ENCODE data around the gene FRMPD2.

Gene FRMPD2

GRCh38 chr10:48274636-48275035 lies at the start of gene FRMPD2:
Gene FRMPD2 (minus strand): TSS chr10:48274696. CDS start chr10:48274567, 129 bp downstream.
- no peak for DNase-seq

DNA sequence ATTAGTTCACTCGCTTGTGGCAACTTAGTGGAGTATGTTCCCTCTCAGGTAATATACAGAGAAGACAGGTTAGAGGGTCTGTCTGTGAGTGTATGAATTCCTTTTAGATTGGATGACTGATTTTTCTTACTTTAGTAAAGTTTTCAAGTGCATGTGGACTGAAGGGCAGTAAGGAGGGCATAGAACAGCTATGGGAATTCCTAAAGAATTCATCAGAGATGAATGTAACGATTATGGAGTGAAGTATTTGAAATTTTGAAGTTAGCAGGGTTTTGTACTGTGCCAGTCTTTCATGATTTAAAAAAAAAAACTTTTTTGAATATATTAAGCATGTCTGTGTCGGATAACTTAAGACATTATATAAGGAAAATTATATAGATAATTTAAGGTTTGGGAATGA lies 47.5 kb upstream of the FRMPD2 start:
- DNase-seq: no peak

DNA sequence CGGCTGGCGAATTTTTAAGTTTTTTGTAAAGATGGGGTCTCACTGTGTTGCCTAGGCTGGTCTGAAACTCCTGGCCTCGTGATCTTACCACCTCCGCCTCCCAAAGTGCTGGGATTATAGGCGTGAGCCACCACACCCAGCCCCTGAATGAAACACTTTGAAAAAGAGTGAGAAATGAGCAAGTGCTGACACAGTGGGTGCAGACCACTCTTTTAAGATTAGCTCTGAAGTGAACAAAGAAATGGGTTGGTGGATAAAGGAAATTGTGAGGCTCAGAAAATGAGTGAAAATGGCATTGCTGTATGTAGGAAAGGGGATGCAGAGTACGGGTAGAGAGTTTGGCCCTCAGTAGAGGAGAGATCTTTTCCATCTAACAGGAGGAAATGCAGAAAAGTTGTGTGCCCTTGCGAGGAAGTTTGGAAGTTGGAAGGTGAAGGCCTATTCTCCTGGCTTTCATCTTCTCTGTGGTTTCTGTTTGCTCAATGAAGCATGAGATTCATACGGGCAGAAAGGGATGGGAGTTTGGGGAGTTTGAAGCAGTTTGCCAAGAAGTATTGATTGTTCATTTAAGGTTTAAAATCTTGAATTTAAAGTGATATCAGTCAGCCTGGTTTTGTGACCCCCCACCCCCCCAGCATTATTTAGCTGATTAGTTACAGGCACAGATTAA lies 43.0 kb upstream of the FRMPD2 start:
- DNase-seq: no peak

GRCh38 chr10:48316236-48316635 lies 41.7 kb upstream of the FRMPD2 start:
- DNase-seq: no peak

- no peak for DNase-seq
These were observed 39.6 kb upstream of the FRMPD2 start for GRCh38 chr10:48314107-48314506.

GRCh38 chr10:48309711-48310226 lies 35.3 kb upstream of the FRMPD2 start:
- no peak for DNase-seq

DNA sequence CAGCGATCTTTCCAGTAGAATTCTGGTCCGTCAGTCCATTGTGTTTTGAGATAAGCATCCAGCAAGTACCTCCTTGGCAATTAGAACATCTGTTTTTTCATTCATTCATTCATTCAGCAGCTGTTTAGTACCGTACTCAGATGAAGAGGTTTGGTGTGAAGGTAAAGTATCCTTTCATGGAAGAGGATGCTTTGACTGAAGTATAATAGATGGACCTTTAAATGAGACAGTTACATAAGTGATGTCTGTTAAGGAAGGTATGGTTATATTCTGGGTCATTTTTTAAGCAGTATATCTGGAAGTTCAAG lies 33.2 kb upstream of the FRMPD2 start:
- no peak for DNase-seq

GRCh38 chr10:48306870-48307710 lies 32.6 kb upstream of the FRMPD2 start:
- peak; percentile 67 for DNase-seq

DNA sequence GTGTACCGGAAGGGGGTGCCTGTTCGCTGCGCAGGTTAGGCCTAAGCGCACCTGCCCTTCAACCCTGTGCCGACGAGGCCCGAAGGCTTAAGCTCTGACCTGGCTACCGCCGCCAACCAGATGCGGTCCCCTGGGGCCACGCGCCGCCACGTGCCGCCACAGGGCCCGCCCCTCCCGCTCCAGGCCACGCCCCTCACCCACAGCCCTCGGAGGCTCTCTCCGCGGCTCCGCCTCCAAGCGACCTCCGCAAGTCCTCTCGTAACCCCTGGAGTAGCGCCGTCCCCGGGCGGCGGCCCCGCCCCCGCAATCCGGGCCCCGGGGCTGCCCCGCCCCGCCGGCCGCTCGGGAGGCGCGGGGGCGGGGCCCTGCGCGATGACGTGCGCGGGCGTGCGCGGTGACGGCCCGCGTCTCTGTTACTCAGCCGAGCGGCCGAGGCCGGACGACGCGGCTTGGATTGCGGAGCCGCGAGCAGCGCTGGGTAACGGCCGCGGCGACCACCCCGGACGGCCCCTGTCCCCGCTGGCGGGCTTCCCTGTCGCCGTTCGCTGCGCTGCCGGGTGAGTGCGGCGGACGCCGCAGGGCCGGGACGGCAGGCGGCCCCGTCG lies 31.9 kb upstream of the FRMPD2 start, which contains the start of gene MAPK8:
Gene MAPK8, plus strand, starts transcription at position 413 of the 605 bp plus-strand sequence. CDS start 94,984 bp downstream, outside the sequence.
- DNase-seq: peak; percentile 95

GRCh38 chr10:48305905-48306264 lies 31.4 kb upstream of the FRMPD2 start:
- no peak for DNase-seq

- DNase-seq: no peak
These were observed 28.3 kb upstream of the FRMPD2 start for GRCh38 chr10:48302515-48303476.

DNA sequence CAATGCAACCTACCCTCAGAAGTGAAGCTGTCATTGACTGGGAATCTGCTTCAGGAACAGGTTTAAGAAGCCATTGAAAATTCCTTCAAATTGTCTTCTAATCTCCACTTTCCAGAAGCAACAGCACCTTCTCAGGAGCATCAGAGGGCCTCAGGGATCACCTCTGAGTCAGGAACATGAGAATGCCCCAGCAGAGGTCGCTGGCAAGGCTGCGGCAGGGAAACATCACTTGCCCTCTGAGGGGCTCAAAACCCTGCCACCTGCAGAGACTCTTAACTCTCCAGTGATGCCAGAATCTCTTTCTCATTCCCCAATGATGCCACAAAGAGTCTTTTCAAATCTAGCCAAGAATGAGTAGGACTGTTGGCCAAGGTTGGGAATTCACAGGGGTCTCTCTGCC lies 26.1 kb upstream of the FRMPD2 start:
- no peak for DNase-seq

- DNase-seq: no peak
These were observed 25.2 kb upstream of the FRMPD2 start for GRCh38 chr10:48299692-48300091.

DNA sequence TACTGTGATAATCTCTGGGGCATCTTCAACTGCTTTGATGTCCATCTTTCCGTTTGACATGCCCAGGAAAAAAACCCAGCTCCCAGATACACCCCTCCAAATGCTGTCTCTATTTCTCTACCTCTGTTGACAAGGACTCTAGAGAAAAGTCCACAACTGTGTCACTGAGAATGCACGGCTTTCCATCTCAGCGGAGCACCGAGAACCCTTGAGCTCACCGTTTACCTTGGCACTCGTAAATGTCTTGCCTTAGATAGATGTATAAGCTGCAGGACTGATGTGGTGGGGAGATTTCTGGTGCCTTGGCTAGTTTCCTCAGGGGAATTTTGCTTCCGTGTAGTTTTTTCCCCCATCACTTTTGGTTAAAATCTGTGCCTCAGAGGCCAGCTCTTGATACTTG lies 24.6 kb upstream of the FRMPD2 start:
- no peak for DNase-seq

DNA sequence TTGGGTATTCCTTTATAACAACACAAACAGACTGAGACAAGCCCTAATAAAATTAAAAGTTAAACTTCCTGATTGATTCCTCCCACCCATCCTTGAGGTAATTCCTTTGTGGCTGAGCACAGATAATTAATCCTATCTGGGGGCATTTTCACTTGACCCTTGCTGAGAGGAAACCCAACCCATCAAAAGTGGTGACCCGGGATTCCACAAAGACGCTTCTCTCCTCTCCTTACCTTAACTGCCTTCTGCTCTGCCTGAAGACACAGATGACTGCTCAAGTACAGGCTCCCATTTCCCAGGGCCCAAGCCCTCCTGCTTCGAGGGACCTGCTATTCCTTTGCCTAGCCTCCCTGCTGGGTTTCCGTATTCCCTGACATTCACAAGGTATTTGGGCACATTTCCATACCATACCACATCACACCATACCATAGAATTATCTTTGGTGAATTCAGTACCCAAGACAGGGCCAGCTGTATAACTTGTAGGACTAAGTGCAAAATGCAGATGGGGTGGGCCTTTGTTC lies 22.1 kb upstream of the FRMPD2 start:
- no peak for DNase-seq

DNA sequence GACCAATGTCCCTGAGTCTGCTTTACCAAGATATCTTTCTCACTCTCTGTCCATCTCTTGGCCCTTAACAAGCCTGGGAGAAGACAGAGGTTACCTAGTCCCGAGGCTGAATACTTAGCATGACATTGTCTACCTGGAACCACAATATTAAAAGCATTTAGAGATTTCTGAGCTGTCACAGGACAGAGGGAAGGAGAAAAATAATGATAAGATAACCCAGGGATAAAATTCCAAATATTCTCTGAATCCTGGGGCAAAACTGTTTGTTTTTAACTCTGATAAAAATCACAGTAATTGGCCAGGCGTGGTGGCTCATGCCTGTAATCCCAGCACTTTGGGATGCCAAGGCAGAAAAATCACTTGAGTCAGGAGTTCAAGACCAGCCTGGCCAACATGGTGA lies 19.9 kb upstream of the FRMPD2 start:
- no peak for DNase-seq

- DNase-seq: no peak
These were observed 18.1 kb upstream of the FRMPD2 start for GRCh38 chr10:48292616-48293015.

GRCh38 chr10:48291190-48291589 lies 16.7 kb upstream of the FRMPD2 start:
- DNase-seq: no peak

DNA sequence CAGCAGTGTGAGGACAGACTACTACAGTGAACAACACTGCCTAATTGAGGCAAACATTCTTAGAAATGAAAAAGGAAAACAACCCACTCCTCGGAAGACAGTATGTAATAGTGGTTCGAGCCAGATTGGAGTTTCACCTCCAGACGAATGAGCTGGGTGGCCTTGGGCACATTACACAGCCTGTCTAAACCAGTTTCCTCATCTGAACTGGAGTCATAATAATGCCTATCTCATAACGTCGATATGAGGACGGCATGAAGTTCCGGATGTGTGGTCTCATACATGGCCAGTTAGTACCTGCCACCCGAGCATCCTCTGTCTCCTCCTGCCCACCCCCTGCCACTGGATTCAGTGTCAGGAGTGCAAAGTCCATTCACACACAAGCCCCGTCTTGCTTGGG lies 15.8 kb upstream of the FRMPD2 start:
- no peak for DNase-seq

GRCh38 chr10:48289501-48290238 lies 15.2 kb upstream of the FRMPD2 start:
- DNase-seq: no peak

GRCh38 chr10:48288661-48289060 lies 14.2 kb upstream of the FRMPD2 start:
- DNase-seq: no peak

Data from 8988T (cell line).